GM12873 (cell line): ENCODE results near the gene C7orf25.

Experiments used
- TF ChIP-seq, protein P1 (sequence below): IDR thresholded peaks from 2 replicates; pipeline ENCODE4 v1.5.1; 2012; ENCODE audit warnings: low read depth, mild to moderate bottlenecking, moderate library complexity, low read length, control low read depth; ENCODE audit not compliant: insufficient read depth; ENCODE audit errors: missing control alignments

C7orf25 gene

GRCh38 chr7:42869131-42870020 lies 42.5 kb downstream of the C7orf25 start:
- TF ChIP-seq, protein P1, sequence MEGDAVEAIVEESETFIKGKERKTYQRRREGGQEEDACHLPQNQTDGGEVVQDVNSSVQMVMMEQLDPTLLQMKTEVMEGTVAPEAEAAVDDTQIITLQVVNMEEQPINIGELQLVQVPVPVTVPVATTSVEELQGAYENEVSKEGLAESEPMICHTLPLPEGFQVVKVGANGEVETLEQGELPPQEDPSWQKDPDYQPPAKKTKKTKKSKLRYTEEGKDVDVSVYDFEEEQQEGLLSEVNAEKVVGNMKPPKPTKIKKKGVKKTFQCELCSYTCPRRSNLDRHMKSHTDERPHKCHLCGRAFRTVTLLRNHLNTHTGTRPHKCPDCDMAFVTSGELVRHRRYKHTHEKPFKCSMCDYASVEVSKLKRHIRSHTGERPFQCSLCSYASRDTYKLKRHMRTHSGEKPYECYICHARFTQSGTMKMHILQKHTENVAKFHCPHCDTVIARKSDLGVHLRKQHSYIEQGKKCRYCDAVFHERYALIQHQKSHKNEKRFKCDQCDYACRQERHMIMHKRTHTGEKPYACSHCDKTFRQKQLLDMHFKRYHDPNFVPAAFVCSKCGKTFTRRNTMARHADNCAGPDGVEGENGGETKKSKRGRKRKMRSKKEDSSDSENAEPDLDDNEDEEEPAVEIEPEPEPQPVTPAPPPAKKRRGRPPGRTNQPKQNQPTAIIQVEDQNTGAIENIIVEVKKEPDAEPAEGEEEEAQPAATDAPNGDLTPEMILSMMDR = no peak

DNA sequence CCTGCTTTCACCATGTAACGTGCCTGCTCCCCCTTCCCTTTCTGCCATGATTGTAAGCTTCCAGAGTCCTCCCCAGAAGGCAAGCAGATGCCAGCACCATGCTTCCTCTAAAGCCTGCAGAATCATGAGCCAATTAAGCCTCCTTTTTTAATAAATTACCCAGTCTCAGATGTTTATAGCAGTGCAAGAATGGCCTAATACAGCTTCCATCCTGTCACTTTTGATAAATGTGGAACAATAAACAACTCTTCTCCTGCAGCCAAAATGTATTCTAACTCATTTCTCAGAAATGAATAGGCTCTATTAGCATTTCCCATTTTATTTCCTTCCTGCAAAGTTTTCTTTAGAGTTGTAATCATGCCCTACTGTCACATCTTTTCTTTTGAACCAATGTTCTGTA lies 43.4 kb downstream of the C7orf25 start:
- TF ChIP-seq, protein P1 = no peak
